HEK293 (cell line): Measurements from ENCODE around the gene SPATS1.

Experiments used
- CTCF ChIA-PET: fragments of 350-600 bp; formaldehyde crosslinking; extraction: SDS; loops from one replicate; lab custom pipeline; 2021; ENCODE audit warnings: antibody characterized with exemption; lab: Yijun Ruan, JAX
- POLR2A ChIA-PET: fragments of 300-600 bp; formaldehyde crosslinking; extraction: SDS; loops from one replicate; lab custom pipeline; 2020; ENCODE audit warnings: antibody characterized with exemption, inconsistent platforms; lab: Yijun Ruan, JAX
- H3K27ac ChIP-seq: fragments of 200-500 bp; sonication (Bioruptor generic); 2 replicates; pipeline ENCODE4 v1.5.1; 2014; ENCODE audit warnings: low read depth, low read length, control low read depth, inconsistent platforms; ENCODE audit errors: extremely low read depth
- H3K36me3 ChIP-seq, 2 experiments: fragments of 200-500 bp in 1 of 2; sonication (Bioruptor generic) in 1 of 2; 1 replicate in 1 of 2; 2 replicates in 1 of 2; pipeline ENCODE4 v1.5.1; 2014 to 2017; ENCODE audit warnings: inconsistent platforms in 2 of 2, low read length in 2 of 2; ENCODE audit not compliant: control insufficient read depth in 2 of 2, insufficient read depth in 1 of 2
- H3K4me1 ChIP-seq: fragments of 200-500 bp; sonication (Bioruptor generic); 2 replicates; pipeline ENCODE4 v1.5.1; 2014; ENCODE audit warnings: mild to moderate bottlenecking, low read length, inconsistent platforms; ENCODE audit not compliant: control insufficient read depth, insufficient read depth
- H3K4me3 ChIP-seq: 2 replicates; pipeline ENCODE4 v1.5.1; 2011; ENCODE audit warnings: low read depth, mild to moderate bottlenecking, control low read depth, low read length, moderate library complexity
- H3K9me3 ChIP-seq: fragments of 200-500 bp; sonication (Bioruptor generic); 2 replicates; pipeline ENCODE4 v1.5.1; 2014; ENCODE audit warnings: low read depth, low read length, inconsistent platforms; ENCODE audit not compliant: control insufficient read depth, insufficient read depth
- KLF9 ChIP-seq: fragments of 450-650 bp; formaldehyde crosslinking; IDR thresholded peaks from 2 replicates; pipeline ENCODE4 v1.5.1; 2016; ENCODE audit warnings: missing biosample characterization, missing genetic modification characterization, low read depth
- OVOL3 ChIP-seq: fragments of 450-650 bp; formaldehyde crosslinking; IDR thresholded peaks from 2 replicates; pipeline ENCODE4 v1.5.1; 2016; ENCODE audit warnings: missing biosample characterization, missing genetic modification characterization
- RBAK ChIP-seq: fragments of 450-650 bp; formaldehyde crosslinking; IDR thresholded peaks from 2 replicates; pipeline ENCODE4 v1.5.1; 2016; ENCODE audit warnings: missing biosample characterization, missing genetic modification characterization
- REST ChIP-seq: fragments of 450-650 bp; formaldehyde crosslinking; IDR thresholded peaks from 2 replicates; pipeline ENCODE4 v1.5.1; 2016; ENCODE audit warnings: missing biosample characterization, missing genetic modification characterization
- ZBTB1 ChIP-seq: fragments of 450-650 bp; formaldehyde crosslinking; IDR thresholded peaks from 2 replicates; pipeline ENCODE4 v1.5.1; 2016; ENCODE audit warnings: missing biosample characterization, missing genetic modification characterization
- ZBTB44 ChIP-seq: fragments of 450-650 bp; IDR thresholded peaks from 2 replicates; pipeline ENCODE4 v1.5.1; 2018; ENCODE audit warnings: missing biosample characterization, mild to moderate bottlenecking, missing genetic modification characterization
- ZBTB8A ChIP-seq: fragments of 450-650 bp; formaldehyde crosslinking; IDR thresholded peaks from 2 replicates; pipeline ENCODE4 v1.5.1; 2016; ENCODE audit warnings: missing biosample characterization, missing genetic modification characterization
- ZEB2 ChIP-seq: fragments of 450-650 bp; formaldehyde crosslinking; IDR thresholded peaks from 2 replicates; pipeline ENCODE4 v1.5.1; 2016; ENCODE audit warnings: missing biosample characterization, missing genetic modification characterization
- ZFHX2 ChIP-seq: fragments of 450-650 bp; formaldehyde crosslinking; conservative IDR thresholded peaks from 2 replicates; pipeline ENCODE4 v1.5.1; 2016; ENCODE audit warnings: missing biosample characterization, missing genetic modification characterization
- ZNF10 ChIP-seq: fragments of 450-650 bp; formaldehyde crosslinking; IDR thresholded peaks from 2 replicates; pipeline ENCODE4 v1.5.1; 2017; ENCODE audit warnings: missing biosample characterization, missing genetic modification characterization
- ZNF221 ChIP-seq: fragments of 450-650 bp; formaldehyde crosslinking; IDR thresholded peaks from 2 replicates; pipeline ENCODE4 v1.5.1; 2017; ENCODE audit warnings: missing biosample characterization, missing genetic modification characterization, borderline replicate concordance
- ZNF311 ChIP-seq: fragments of 450-650 bp; formaldehyde crosslinking; IDR thresholded peaks from 2 replicates; pipeline ENCODE4 v1.5.1; 2017; ENCODE audit warnings: missing biosample characterization, missing genetic modification characterization, borderline replicate concordance
- ZNF37A ChIP-seq: fragments of 450-650 bp; IDR thresholded peaks from 2 replicates; pipeline ENCODE4 v1.5.1; 2018; ENCODE audit warnings: missing biosample characterization, missing genetic modification characterization
- ZNF530 ChIP-seq: fragments of 450-650 bp; formaldehyde crosslinking; IDR thresholded peaks from 2 replicates; pipeline ENCODE4 v1.5.1; 2016; ENCODE audit warnings: low read depth, missing biosample characterization, missing genetic modification characterization
- ZNF610 ChIP-seq: fragments of 450-650 bp; formaldehyde crosslinking; IDR thresholded peaks from 2 replicates; pipeline ENCODE4 v1.5.1; 2016; ENCODE audit warnings: missing biosample characterization, missing genetic modification characterization, borderline replicate concordance
- ZNF645 ChIP-seq: fragments of 450-650 bp; formaldehyde crosslinking; IDR thresholded peaks from 2 replicates; pipeline ENCODE4; 2016; ENCODE audit warnings: missing biosample characterization, missing genetic modification characterization
- ZNF747 ChIP-seq: fragments of 450-650 bp; formaldehyde crosslinking; IDR thresholded peaks from 2 replicates; pipeline ENCODE4 v1.5.1; 2016; ENCODE audit warnings: missing biosample characterization, missing genetic modification characterization

The SPATS1 gene

GRCh38 chr6:44387346-44388134 lies 45.1 kb downstream of the SPATS1 start, which contains the start of gene CDC5L (continued):
- TF ChIP-seq ZNF311 (tag by site-specific recombination) (no peak), REST (tag by site-specific recombination) (no peak)

GRCh38 chr6:44388135-44388487 lies 45.7 kb downstream of the SPATS1 start:
- CTCF ChIA-PET = no interaction called here
- Histone ChIP-seq H3K4me1 (peaks cover 8% of the 10 kb centered on the region), H3K4me3 (peak overlapping the region; percentile 76), H3K27ac (peak overlapping the region; percentile 96), H3K9me3 (no peaks in the 10 kb centered on the region), H3K36me3 (peaks cover 21 to 43% of the 10 kb centered on the region in 2 experiments)
- TF ChIP-seq REST (tag by site-specific recombination) = no peak
- TF ChIP-seq ZBTB44 (tag by site-specific recombination) = no peak
- TF ChIP-seq ZBTB8A (tag by site-specific recombination) = no peak
- no peak for TF ChIP-seq ZNF221 (tag by site-specific recombination)
- TF ChIP-seq ZEB2 (tag by site-specific recombination) = no peak
- no peak for TF ChIP-seq ZNF747 (tag by site-specific recombination)
- no peak for TF ChIP-seq ZNF10 (tag by site-specific recombination)
- TF ChIP-seq ZFHX2 (tag by site-specific recombination) = no peak
- TF ChIP-seq ZNF645 (tag by site-specific recombination) = no peak
- no peak for TF ChIP-seq KLF9 (tag by site-specific recombination)
- no peak for TF ChIP-seq ZNF610 (tag by site-specific recombination)
- TF ChIP-seq RBAK (tag by site-specific recombination) = no peak
- TF ChIP-seq ZNF530 = no peak
- no peak for TF ChIP-seq ZNF37A (tag by site-specific recombination)
- TF ChIP-seq ZBTB1 (tag by site-specific recombination) = no peak
- TF ChIP-seq OVOL3 (tag by site-specific recombination) = no peak
- POLR2A ChIA-PET = interaction anchor here (0.6 to 1.9 kb wide), 15 partner anchors 9 to 1408 kb away, joined by 3 to 21 read pairs (median 5); partner anchors contain the start of genes GTPBP2 and HSP90AB1
